LNCAP (cell line): Measurements from ENCODE around the gene CADM1.

Source experiments
- TF ChIP-seq, protein P1 (sequence below): fragments of 450-650 bp; IDR thresholded peaks from 2 replicates; pipeline ENCODE4 v1.5.1; 2017; ENCODE audit warnings: mild to moderate bottlenecking

Gene CADM1

DNA sequence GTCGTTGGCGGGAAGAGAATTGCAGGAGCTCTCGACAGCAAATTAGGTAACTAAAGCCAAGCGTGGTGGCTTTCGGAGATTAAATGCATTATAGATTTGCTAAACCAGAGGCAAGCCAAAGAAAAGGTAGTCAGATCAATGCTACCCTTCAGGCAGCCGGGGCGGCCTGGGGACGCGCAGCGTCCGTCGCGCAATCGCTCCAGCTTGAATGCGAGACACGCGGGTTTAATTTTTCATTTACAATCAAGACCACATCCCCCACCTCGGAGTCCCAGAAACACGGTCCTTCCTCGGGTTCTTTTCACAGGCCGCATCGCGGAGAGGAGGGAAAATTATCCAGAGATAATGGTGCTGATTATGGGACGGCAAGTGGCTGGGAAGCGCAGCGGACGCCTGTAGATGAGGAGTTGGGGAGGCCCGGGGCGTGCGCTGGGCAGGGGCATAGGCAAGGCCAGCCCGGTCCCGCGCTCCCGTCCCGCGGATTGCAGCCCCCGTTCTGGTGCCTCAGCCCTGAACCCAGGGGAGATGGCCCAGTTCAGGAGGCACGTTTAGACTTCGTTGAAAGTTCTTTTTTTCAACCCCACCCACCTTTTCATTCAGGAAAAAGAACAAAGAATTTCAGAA lies 350.4 kb downstream of the CADM1 start:
- TF ChIP-seq, protein P1, sequence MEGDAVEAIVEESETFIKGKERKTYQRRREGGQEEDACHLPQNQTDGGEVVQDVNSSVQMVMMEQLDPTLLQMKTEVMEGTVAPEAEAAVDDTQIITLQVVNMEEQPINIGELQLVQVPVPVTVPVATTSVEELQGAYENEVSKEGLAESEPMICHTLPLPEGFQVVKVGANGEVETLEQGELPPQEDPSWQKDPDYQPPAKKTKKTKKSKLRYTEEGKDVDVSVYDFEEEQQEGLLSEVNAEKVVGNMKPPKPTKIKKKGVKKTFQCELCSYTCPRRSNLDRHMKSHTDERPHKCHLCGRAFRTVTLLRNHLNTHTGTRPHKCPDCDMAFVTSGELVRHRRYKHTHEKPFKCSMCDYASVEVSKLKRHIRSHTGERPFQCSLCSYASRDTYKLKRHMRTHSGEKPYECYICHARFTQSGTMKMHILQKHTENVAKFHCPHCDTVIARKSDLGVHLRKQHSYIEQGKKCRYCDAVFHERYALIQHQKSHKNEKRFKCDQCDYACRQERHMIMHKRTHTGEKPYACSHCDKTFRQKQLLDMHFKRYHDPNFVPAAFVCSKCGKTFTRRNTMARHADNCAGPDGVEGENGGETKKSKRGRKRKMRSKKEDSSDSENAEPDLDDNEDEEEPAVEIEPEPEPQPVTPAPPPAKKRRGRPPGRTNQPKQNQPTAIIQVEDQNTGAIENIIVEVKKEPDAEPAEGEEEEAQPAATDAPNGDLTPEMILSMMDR, result no peak

DNA sequence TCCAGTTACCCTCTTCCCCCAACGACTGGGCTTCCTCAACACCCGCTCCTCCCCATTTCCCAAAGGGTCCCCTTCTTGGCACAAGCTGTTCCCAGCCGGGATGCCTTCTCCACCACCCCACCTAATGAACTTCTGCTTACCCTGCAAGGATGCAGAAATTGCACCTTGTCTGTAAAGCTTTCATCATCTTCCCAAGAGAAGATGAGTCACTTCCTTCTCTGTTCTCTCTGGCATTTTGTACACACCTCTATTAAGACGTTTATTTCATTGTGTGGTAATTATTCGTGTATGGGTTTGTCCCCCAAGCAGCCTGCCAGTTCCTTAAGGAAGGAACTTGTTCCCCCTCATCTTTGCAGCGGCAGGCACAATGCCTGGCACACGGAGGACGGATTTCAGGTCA lies 351.1 kb downstream of the CADM1 start:
- TF ChIP-seq, protein P1, result no peak

DNA sequence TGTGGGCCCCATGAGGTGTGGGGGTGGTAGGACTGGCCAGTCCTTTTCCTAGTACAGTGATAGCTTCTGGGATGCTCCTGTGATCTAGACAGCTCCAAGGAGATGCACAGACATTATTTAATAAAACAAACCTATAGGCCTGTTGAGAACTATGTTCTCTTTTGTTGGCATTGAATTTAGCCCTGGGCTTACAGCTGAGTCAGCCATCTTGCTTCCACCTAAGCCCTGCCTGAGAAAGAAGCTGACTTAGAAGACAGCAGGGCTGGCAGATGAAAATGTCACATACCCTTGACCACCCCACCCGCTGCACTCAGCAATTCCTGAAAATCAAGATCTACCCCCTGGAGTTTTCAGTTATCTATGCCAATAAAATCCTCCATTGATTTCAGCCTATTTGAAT lies 353.2 kb downstream of the CADM1 start:
- TF ChIP-seq, protein P1, result no peak

DNA sequence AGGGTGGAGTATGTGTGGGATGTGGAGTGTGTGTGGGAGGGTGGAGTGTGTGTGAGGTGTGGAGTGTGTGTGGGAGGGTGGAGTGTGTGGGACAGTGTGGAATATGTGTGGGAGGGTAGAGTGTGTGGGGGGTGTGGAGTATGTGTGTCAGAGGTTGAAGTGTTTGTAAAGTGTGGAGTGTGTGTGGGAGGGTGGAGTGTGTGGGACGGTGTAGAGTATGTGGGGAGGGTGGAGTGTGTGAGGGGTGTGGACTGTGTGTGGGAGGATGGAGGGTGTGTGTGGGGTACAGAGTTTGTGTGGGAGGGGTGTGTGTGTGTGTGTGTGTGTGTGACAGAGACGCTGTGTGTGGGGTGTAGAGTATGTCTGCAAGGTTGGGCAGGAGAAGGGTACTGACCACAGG lies 355.5 kb downstream of the CADM1 start:
- TF ChIP-seq, protein P1, result no peak

DNA sequence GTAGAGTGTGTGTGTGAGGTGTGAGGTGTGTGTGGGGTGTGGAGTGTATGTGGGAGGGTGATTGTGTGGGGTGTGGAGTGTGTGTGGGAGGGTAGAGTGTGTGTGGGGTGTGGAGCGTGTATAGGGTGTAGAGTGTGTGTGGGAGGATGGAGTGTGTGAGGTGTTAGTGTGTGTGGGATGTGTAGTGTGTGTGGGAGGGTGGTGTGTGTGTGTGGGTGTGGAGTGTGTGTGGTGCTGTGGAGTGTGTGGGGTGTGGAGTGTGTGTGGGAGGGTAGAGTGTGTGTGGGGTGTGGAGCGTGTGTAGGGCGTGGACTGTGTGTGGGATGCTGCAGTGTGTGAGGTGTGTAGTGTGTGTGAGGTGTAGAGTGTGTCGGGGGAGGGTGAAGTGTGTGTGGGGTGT lies 356.1 kb downstream of the CADM1 start:
- TF ChIP-seq, protein P1, result no peak

DNA sequence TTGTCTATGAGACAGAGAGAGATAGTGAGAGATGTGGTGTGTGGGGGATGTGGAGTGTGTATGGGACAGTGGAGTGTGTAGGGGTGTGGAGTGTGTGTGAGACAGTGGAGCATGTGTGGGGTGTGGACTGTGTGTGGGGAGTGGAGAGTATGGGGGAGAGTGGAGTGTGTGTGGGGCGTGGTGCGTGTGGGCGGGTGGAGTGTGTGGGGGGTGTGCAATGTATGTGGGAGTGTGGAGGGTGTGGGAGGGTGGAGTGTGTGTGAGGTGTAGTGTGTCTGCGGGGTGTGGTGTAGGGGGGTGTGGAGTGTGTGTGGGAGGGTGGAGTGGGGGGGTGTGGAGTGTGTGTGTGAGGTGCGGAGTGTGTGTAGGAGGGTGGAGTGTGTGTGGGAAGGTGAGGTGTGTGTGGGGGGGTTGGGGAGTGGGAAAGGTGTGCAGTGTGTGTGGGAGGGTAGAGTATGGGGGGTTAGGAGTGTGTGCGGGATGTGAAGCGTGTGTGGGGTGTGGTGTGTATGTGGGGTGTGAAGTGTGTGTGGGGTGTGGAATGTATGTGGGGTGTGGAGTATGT lies 356.9 kb downstream of the CADM1 start:
- TF ChIP-seq, protein P1, result no peak

DNA sequence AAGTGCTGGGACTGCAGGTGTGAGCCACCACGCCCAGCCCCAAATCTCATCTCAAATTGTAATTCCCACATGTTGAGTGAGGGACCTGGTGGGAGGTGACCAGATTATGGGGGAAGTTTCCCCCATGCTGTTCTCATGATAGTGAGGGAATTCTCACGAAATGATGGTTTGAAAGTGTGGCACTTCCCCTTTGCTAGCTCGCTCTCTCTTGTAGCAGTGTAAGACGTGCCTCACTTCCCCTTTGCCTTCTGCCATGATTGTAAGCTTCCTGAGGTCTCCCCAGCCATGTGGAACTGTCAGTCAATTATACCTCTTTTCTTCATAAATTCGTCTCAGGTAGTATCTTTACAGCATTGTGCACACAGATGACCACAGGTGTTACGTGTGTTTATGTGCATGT lies 357.8 kb downstream of the CADM1 start:
- TF ChIP-seq, protein P1, result no peak

DNA sequence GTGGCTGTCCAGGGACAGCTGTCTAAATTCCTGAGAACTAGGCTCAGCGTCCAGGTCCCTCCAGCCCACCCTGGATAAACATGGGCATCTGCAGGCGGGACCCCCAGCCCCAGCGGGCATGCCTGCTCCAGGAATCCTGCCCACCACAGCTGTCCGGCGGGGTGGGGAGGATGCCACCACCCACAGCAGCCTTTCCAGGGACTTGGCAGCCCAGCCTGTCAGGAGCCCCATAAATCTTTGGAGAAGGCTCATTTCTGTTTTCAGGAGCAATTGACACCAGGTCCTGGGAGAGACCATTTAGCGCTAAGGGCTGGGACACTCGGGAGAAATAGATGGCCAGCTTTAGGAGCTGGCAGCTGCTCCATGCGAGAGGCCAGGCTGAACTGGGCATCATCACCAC lies 358.9 kb downstream of the CADM1 start:
- TF ChIP-seq, protein P1, result no peak
